ENCODE data around the gene CARD18.

GRCh38 chr11:105181521-105181920, 42.0 kb upstream of the CARD18 start:
- TF ChIP-seq MAX (IDR thresholded peaks at IDR 0.05) (no peak), MYC (IDR thresholded peaks at IDR 0.05; ENCODE audit: borderline replicate concordance, low read length) (no peak), CHD4 (IDR thresholded peaks at IDR 0.05; ENCODE audit: borderline replicate concordance) (no peak), POLR2A (IDR thresholded peaks at IDR 0.05; ENCODE audit: low read length) (no peak), RCOR1 (IDR thresholded peaks at IDR 0.05; ENCODE audit: low read depth, low read length) (no peak), CTCF (IDR thresholded peaks at IDR 0.05) (no peak), HDAC2 (IDR thresholded peaks at IDR 0.05) (no peak), JUNB (IDR thresholded peaks at IDR 0.05) (no peak), ELK1 (IDR thresholded peaks at IDR 0.05; ENCODE audit: low read depth, low read length) (no peak), REST (IDR thresholded peaks at IDR 0.05) (no peak), PHF8 (IDR thresholded peaks at IDR 0.05; ENCODE audit: borderline replicate concordance, low read depth) (no peak), PBX3 (IDR thresholded peaks at IDR 0.05) (no peak)

Measured in A549 (cell line).